ENCODE data around the gene MYO10. TPM values are rescaled to one million over a fixed set of nuclear protein-coding genes. Genes with fewer than 3 reads are reported as not detected.

MYO10 gene
- total RNA-seq, 2 experiments from 2014 or later, result not detected

GRCh38 chr5:16965581-16965980 lies 29.5 kb upstream of the MYO10 start:
- H3K27me3 ChIP-seq (ENCODE audit: control insufficient read depth in 1 of 2, insufficient read depth in 2 of 2, low read length in 2 of 2), result no peaks in the 10 kb centered on the region
- Mint-ChIP-seq H3K4me3 (no peak overlapping the region), H3K4me1 (ENCODE audit: low read depth) (no peaks in the 10 kb centered on the region), H3K27ac (no peak overlapping the region), H3K27me3 (no peaks in the 10 kb centered on the region), H3K9me3 (no peaks in the 10 kb centered on the region), H3K36me3 (ENCODE audit: low read depth) (no peaks in the 10 kb centered on the region)
- no peak overlapping the region for H3K27ac ChIP-seq (ENCODE audit: low read depth in 1 of 2, low read length in 2 of 2)
- CTCF ChIA-PET, result interaction anchor here (0.7 kb wide), 1 partner anchor 1457 kb away, joined by 4 read pairs; no protein-coding TSS in a partner anchor
- H3K4me1 ChIP-seq (ENCODE audit: insufficient read depth, low read length), result no peaks in the 10 kb centered on the region
- intact Hi-C loops (cut with DNase I, micrococcal nuclease), result no loop called here
- TF ChIP-seq, protein P1, sequence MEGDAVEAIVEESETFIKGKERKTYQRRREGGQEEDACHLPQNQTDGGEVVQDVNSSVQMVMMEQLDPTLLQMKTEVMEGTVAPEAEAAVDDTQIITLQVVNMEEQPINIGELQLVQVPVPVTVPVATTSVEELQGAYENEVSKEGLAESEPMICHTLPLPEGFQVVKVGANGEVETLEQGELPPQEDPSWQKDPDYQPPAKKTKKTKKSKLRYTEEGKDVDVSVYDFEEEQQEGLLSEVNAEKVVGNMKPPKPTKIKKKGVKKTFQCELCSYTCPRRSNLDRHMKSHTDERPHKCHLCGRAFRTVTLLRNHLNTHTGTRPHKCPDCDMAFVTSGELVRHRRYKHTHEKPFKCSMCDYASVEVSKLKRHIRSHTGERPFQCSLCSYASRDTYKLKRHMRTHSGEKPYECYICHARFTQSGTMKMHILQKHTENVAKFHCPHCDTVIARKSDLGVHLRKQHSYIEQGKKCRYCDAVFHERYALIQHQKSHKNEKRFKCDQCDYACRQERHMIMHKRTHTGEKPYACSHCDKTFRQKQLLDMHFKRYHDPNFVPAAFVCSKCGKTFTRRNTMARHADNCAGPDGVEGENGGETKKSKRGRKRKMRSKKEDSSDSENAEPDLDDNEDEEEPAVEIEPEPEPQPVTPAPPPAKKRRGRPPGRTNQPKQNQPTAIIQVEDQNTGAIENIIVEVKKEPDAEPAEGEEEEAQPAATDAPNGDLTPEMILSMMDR (IDR thresholded peaks at IDR 0.05), result no peak
- peaks cover 0 to 10% of the 10 kb centered on the region in 2 experiments for H3K9me3 ChIP-seq (ENCODE audit: control insufficient read depth in 1 of 2, insufficient read depth in 1 of 2, low read length in 2 of 2)
- H3K4me3 ChIP-seq (ENCODE audit: low read length), result no peak overlapping the region
- no peak for ATAC-seq (ENCODE audit: poor library complexity)
- DNase-seq, result no peak
- POLR2A ChIA-PET, result no interaction called here
- no peaks in the 10 kb centered on the region for H3K36me3 ChIP-seq (ENCODE audit: insufficient read depth, low read length)

DNA sequence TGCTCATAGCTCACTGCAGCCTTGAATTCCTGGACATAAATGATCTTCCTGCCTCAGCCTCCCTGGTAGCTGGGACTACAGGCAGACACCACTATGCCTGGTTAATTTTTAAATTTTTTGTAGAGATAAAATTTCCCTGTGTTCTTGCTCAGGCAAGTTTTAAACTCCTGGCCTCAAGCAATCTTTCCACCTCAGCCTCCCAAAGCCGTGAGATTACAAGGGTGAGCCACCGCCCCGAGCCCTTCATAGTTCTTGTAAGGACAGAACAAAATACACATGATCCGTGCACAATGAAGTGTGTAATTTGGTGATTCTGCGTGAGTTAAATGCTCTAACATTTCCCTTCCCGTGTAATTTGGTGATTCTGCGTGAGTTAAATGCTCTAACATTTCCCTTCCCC lies 27.7 kb upstream of the MYO10 start:
- ATAC-seq (ENCODE audit: poor library complexity) (no peak), DNase-seq (no peak)
- intact Hi-C loops (cut with DNase I, micrococcal nuclease), result no loop called here
- H3K27ac Mint-ChIP-seq, result no peak overlapping the region
- CTCF ChIA-PET, result no interaction called here
- H3K4me1 Mint-ChIP-seq (ENCODE audit: low read depth), result no peaks in the 10 kb centered on the region
- H3K27me3 Mint-ChIP-seq, result no peaks in the 10 kb centered on the region
- no peak overlapping the region for H3K4me3 Mint-ChIP-seq
- POLR2A ChIA-PET, result no interaction called here
- H3K4me1 ChIP-seq (ENCODE audit: insufficient read depth, low read length), result no peaks in the 10 kb centered on the region
- no peaks in the 10 kb centered on the region for H3K36me3 Mint-ChIP-seq (ENCODE audit: low read depth)
- no peaks in the 10 kb centered on the region for H3K9me3 Mint-ChIP-seq
- no peak overlapping the region for H3K27ac ChIP-seq (ENCODE audit: low read depth in 1 of 2, low read length in 2 of 2)
- H3K36me3 ChIP-seq (ENCODE audit: insufficient read depth, low read length), result no peaks in the 10 kb centered on the region
- peaks cover 0 to 10% of the 10 kb centered on the region in 2 experiments for H3K9me3 ChIP-seq (ENCODE audit: control insufficient read depth in 1 of 2, insufficient read depth in 1 of 2, low read length in 2 of 2)
- H3K27me3 ChIP-seq (ENCODE audit: control insufficient read depth in 1 of 2, insufficient read depth in 2 of 2, low read length in 2 of 2), result no peaks in the 10 kb centered on the region
- TF ChIP-seq, protein P1 (IDR thresholded peaks at IDR 0.05), result no peak
- H3K4me3 ChIP-seq (ENCODE audit: low read length), result no peak overlapping the region

DNA sequence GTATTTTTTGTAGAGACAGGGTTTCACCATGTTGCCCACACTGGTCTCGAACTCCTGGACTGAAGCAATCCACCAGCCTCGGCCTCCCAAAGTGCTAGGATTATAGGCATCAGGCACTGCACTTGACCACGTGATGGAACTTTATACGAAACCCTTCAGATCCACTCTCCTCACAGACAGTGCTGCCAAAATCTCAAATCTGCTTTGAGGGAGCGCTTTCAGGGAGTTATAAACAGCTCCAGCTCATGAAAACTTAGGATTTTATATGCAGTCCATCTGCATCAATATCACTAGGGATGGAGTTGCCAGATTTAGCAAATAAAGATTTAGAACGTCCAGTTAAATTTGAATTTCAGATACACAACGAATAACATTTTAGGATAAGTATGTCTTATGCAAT lies 25.0 kb upstream of the MYO10 start:
- no peak for DNase-seq
- Histone ChIP-seq H3K27me3 (ENCODE audit: control insufficient read depth in 1 of 2, insufficient read depth in 2 of 2, low read length in 2 of 2) (no peaks in the 10 kb centered on the region), H3K27ac (ENCODE audit: low read depth in 1 of 2, low read length in 2 of 2) (no peak overlapping the region), H3K9me3 (ENCODE audit: control insufficient read depth in 1 of 2, insufficient read depth in 1 of 2, low read length in 2 of 2) (peaks cover 0 to 11% of the 10 kb centered on the region in 2 experiments), H3K36me3 (ENCODE audit: insufficient read depth, low read length) (no peaks in the 10 kb centered on the region), H3K4me3 (ENCODE audit: low read length) (no peak overlapping the region), H3K4me1 (ENCODE audit: insufficient read depth, low read length) (no peaks in the 10 kb centered on the region)
- H3K4me1 Mint-ChIP-seq (ENCODE audit: low read depth), result no peaks in the 10 kb centered on the region
- ChIA-PET CTCF (no interaction called here), POLR2A (no interaction called here)
- H3K4me3 Mint-ChIP-seq, result no peak overlapping the region
- H3K27me3 Mint-ChIP-seq, result no peaks in the 10 kb centered on the region
- TF ChIP-seq, protein P1 (IDR thresholded peaks at IDR 0.05), result no peak
- no peaks in the 10 kb centered on the region for H3K9me3 Mint-ChIP-seq
- intact Hi-C loops (cut with DNase I, micrococcal nuclease), result no loop called here
- ATAC-seq (ENCODE audit: poor library complexity), result no peak
- H3K27ac Mint-ChIP-seq, result no peak overlapping the region
- H3K36me3 Mint-ChIP-seq (ENCODE audit: low read depth), result no peaks in the 10 kb centered on the region

Measured in CD4-positive, alpha-beta T cell (primary cell).